Measurements from ENCODE around the gene DDX28. TPM values are rescaled to one million over a fixed set of nuclear protein-coding genes. Genes with fewer than 3 reads are reported as not detected.
"Not testable (repeated sequence)": the region's sequence is repeated elsewhere in the genome, so short reads cannot be mapped to it uniquely, and the experiment has no call there.

DDX28 gene
- total and polyA plus RNA-seq, 7 donors, result 10.0 to 20.2 (median 12.6) TPM

DNA sequence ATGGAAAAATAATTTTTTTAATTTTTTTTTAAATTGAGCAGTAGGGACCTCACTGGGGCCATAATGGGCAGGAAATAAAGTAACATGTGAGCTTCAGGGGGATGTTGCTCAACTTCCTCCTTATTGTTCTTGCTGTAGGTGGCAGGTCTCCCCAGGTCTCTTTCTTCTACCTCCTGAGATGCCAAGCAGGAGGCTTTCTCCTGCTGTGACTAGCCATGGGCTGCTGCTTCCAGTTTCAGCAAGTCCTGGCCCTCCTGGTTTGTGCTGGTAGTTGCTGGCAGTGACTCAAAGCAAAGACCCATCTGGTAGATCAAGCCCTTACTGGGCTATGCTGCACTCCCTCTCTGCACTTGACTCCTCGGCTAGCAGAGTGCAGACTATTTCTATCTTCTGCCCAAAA lies 9.6 kb downstream of the DDX28 start:
- TF ChIP-seq, protein P1, sequence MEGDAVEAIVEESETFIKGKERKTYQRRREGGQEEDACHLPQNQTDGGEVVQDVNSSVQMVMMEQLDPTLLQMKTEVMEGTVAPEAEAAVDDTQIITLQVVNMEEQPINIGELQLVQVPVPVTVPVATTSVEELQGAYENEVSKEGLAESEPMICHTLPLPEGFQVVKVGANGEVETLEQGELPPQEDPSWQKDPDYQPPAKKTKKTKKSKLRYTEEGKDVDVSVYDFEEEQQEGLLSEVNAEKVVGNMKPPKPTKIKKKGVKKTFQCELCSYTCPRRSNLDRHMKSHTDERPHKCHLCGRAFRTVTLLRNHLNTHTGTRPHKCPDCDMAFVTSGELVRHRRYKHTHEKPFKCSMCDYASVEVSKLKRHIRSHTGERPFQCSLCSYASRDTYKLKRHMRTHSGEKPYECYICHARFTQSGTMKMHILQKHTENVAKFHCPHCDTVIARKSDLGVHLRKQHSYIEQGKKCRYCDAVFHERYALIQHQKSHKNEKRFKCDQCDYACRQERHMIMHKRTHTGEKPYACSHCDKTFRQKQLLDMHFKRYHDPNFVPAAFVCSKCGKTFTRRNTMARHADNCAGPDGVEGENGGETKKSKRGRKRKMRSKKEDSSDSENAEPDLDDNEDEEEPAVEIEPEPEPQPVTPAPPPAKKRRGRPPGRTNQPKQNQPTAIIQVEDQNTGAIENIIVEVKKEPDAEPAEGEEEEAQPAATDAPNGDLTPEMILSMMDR (IDR thresholded peaks at IDR 0.05), result no peak
- intact Hi-C loops (cut with DNase I), result no loop called here
- H3K4me3 ChIP-seq, result no peak overlapping the region
- no peaks in the 10 kb centered on the region for H3K36me3 ChIP-seq (ENCODE audit: insufficient read depth in 1 of 2, low read depth in 1 of 2)
- 59 to 78% (median 77%) methylated on average over 1 of the region's 1 CpG for WGBS, 3 donors
- H3K27me3 ChIP-seq (ENCODE audit: insufficient read depth in 3 of 3, low read length in 2 of 3), result no peaks in the 10 kb centered on the region
- peak overlapping the region; percentile 2 for H3K27ac ChIP-seq
- no peak for DNase-seq
- ATAC-seq, result no peak
- no peaks in the 10 kb centered on the region for H3K9me3 ChIP-seq
- no peaks in the 10 kb centered on the region for H3K4me1 ChIP-seq

GRCh38 chr16:68009872-68010271 lies 13.2 kb downstream of the DDX28 start:
- H3K9me3 ChIP-seq; H3K27ac ChIP-seq; H3K36me3 ChIP-seq (ENCODE audit: insufficient read depth in 1 of 2, low read depth in 1 of 2); DNase-seq; H3K27me3 ChIP-seq (ENCODE audit: insufficient read depth in 3 of 3, low read length in 2 of 3); H3K4me3 ChIP-seq; H3K4me1 ChIP-seq; ATAC-seq: not testable (repeated sequence)
- intact Hi-C loops (cut with DNase I), result loop anchor here in 1 of 2 donors (1.0 kb wide), 1 partner anchor 25 kb away; no protein-coding TSS in a partner anchor
- 79 to 85% (median 81%) methylated on average over 4 of the region's 4 CpGs for WGBS, 3 donors

GRCh38 chr16:68009157-68009735 lies 13.8 kb downstream of the DDX28 start:
- ATAC-seq (peak in 3 of 4 donors; percentile 24 to 70 (median 67)), DNase-seq (no peak)
- Histone ChIP-seq H3K4me1 (no peaks in the 10 kb centered on the region), H3K27ac (no peak overlapping the region), H3K27me3 (ENCODE audit: insufficient read depth in 3 of 3, low read length in 2 of 3) (no peaks in the 10 kb centered on the region), H3K4me3 (no peak overlapping the region), H3K9me3 (no peaks in the 10 kb centered on the region), H3K36me3 (ENCODE audit: insufficient read depth in 1 of 2, low read depth in 1 of 2) (no peaks in the 10 kb centered on the region)
- 32 to 47% (median 36%) methylated on average over 9 of the region's 9 CpGs for whole genome bisulfite sequencing, 3 donors
- TF ChIP-seq, protein P1 (IDR thresholded peaks at IDR 0.05), result no peak
- intact Hi-C loops (cut with DNase I), result no loop called here

DNA sequence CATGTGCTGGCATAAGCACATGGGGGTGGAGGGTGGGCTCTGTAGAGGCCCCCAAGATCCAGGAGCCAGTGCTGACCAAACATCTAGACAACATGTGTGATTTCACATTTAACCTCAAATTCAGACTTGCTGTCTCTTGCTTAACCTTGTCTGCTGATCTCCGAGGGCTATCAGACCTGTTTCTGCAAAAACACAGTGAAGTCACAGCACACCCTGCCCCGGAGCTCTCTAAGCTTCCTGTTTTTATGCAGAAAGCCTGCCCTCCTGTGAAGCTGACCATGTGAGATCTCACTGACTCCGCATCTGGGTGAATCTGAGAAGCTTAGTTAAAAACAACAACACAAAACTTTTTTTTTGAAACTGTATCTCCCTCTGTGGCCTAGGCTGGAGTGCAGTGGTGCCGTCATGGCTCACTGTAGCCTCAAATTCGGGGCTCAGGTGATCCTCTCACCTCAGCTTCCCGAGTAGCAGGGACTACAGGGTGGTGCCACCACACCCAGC lies 17.2 kb downstream of the DDX28 start:
- TF ChIP-seq, protein P1 (IDR thresholded peaks at IDR 0.05), result no peak
- WGBS, 3 donors, result 47 to 61% (median 49%) methylated on average over 6 of the region's 6 CpGs
- ATAC-seq, result peak in 2 of 4 donors; percentile 41 to 50
- Histone ChIP-seq H3K4me1 (no peaks in the 10 kb centered on the region), H3K36me3 (ENCODE audit: insufficient read depth in 1 of 2, low read depth in 1 of 2) (no peaks in the 10 kb centered on the region), H3K27ac (peak overlapping the region; percentile 36), H3K4me3 (no peak overlapping the region), H3K9me3 (no peaks in the 10 kb centered on the region), H3K27me3 (ENCODE audit: insufficient read depth in 3 of 3, low read length in 2 of 3) (no peaks in the 10 kb centered on the region)
- intact Hi-C loops (cut with DNase I), result no loop called here
- no peak for DNase-seq

GRCh38 chr16:68005211-68005610 lies 17.8 kb downstream of the DDX28 start:
- Histone ChIP-seq H3K27me3 (ENCODE audit: insufficient read depth in 3 of 3, low read length in 2 of 3) (no peaks in the 10 kb centered on the region), H3K36me3 (ENCODE audit: insufficient read depth in 1 of 2, low read depth in 1 of 2) (no peaks in the 10 kb centered on the region), H3K27ac (peak overlapping the region; percentile 36), H3K4me1 (no peaks in the 10 kb centered on the region), H3K4me3 (no peak overlapping the region), H3K9me3 (no peaks in the 10 kb centered on the region)
- WGBS, 3 donors, result 70 to 79% (median 73%) methylated on average over 9 of the region's 9 CpGs
- ATAC-seq (no peak), DNase-seq (no peak)
- intact Hi-C loops (cut with DNase I), result no loop called here
- TF ChIP-seq, protein P1 (IDR thresholded peaks at IDR 0.05), result no peak
